ENCODE data around the gene RAMACL.
A peak's percentile ranks its signal among the peaks of the same experiment; 100 is the strongest.

DNA sequence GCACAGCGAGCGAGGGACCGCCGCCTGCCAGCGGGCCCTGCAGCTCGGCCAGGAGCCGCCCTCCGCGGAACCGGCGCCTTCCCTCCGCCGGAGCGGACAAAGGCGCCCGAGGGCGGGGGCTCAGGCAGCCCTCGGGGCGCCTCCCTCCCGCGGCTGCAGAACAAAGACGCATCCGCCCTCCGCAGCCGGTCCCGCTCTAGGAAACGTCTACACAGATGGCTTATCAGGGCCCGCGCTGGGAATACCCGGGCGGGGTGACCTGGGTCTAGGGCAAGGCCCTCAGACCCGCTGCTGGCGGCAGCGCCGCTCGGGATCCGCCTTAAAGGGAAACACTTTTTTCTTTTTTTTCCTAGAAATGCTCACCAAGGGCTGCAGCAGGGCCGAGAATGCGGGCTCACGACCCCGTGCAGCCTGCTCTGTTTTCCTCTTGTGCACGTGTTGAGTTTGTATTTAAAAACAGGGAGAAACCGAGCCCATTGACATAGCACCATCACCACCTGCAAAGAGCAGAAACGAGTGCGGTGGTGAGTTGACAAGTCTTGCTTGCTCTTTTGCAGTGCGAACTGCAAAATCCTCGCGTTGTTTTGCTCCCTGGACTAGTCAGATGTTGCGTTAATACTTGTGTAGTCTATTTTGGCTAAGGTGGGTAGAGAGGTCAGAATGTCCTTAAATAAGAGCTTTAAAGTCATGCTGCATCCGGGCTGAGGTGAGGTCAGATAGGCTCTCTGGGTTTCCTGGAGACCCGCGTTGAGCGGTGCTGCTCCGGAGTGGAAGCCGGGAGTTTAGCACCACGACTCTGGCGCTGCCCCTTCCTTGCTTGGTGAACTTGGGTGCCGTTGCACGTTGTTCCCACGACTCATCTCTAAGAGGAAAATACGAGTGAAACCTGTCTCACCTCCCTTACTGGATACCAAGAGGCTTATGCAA is 41.7 kb upstream of the RAMACL start:
- TF ChIP-seq, protein P1, sequence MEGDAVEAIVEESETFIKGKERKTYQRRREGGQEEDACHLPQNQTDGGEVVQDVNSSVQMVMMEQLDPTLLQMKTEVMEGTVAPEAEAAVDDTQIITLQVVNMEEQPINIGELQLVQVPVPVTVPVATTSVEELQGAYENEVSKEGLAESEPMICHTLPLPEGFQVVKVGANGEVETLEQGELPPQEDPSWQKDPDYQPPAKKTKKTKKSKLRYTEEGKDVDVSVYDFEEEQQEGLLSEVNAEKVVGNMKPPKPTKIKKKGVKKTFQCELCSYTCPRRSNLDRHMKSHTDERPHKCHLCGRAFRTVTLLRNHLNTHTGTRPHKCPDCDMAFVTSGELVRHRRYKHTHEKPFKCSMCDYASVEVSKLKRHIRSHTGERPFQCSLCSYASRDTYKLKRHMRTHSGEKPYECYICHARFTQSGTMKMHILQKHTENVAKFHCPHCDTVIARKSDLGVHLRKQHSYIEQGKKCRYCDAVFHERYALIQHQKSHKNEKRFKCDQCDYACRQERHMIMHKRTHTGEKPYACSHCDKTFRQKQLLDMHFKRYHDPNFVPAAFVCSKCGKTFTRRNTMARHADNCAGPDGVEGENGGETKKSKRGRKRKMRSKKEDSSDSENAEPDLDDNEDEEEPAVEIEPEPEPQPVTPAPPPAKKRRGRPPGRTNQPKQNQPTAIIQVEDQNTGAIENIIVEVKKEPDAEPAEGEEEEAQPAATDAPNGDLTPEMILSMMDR (IDR thresholded peaks at IDR 0.05 in 8 of 11, conservative IDR thresholded peaks at IDR 0.05 in 3 of 11): peak in 1 of 11 experiments; percentile 3
- no peak for TF ChIP-seq POLR2A (IDR thresholded peaks at IDR 0.05)
